Gastrocnemius medialis (tissue), 4 donors: Measurements from ENCODE around the gene CBY1. TPM values are rescaled to one million over a fixed set of nuclear protein-coding genes. Genes with fewer than 3 reads are reported as not detected.

ENCODE experiments used
- ATAC-seq, 2 donors: fragments of 150-250 bp; one replicate each; pipeline ENCODE4 v1.9.1; 2016
- DNase-seq, 2 donors: peaks; one replicate each; pipeline ENCODE4 v3.0.0-alpha.2; 2019
- H3K27ac ChIP-seq, 4 donors: fragments of 200-600 bp; sonication (generic); 1 replicate in 1 of 4; 2 replicates in 3 of 4; pipeline ENCODE4 v1.5.1; 2016 to 2018; ENCODE audit warnings: mild to moderate bottlenecking in 2 of 4, moderate library complexity in 1 of 4
- H3K27me3 ChIP-seq, 3 donors: fragments of 200-600 bp; sonication (generic) in 2 of 3; 1 replicate in 1 of 3; 2 replicates in 2 of 3; pipeline versions ENCODE4 v1.5.1 to v1.6.0; 2016 to 2019; ENCODE audit warnings: mild to moderate bottlenecking in 1 of 3, moderate library complexity in 1 of 3
- H3K36me3 ChIP-seq, 2 donors: fragments of 200-600 bp; sonication (generic) in 1 of 2; one replicate each; pipeline ENCODE4 v1.5.1; 2017 to 2018
- H3K4me1 ChIP-seq, 2 donors: fragments of 200-600 bp; sonication (generic) in 1 of 2; one replicate each; pipeline ENCODE4 v1.5.1; 2016 to 2017; ENCODE audit warnings: mild to moderate bottlenecking in 2 of 2
- H3K4me3 ChIP-seq, 4 donors: fragments of 200-600 bp; sonication (generic) in 3 of 4; 1 replicate in 1 of 4; 2 replicates in 3 of 4; pipeline ENCODE4 v1.5.1; 2016 to 2019; ENCODE audit warnings: mild to moderate bottlenecking in 2 of 4
- H3K9me3 ChIP-seq, 3 donors: fragments of 200-600 bp; sonication (generic) in 2 of 3; 1 replicate in 1 of 3; 2 replicates in 2 of 3; pipeline ENCODE4 v1.5.1; 2016 to 2019
- CTCF ChIP-seq, 5 experiments: fragments of 450-650 bp in 3 of 5; fragments of 200-600 bp in 2 of 5; sonication (generic) in 2 of 5; IDR thresholded peaks in 4 of 5; conservative IDR thresholded peaks in 1 of 5; 1 replicate in 4 of 5; 2 replicates in 1 of 5; pipeline ENCODE4 v1.5.1; 2016 to 2019; ENCODE audit warnings: antibody characterized with exemption in 5 of 5, mild to moderate bottlenecking in 3 of 5, moderate library complexity in 3 of 5
- POLR2A ChIP-seq, 2 donors: fragments of 450-650 bp; IDR thresholded peaks; one replicate each; pipeline ENCODE4 v1.6.1; 2017; ENCODE audit warnings: antibody characterized with exemption in 2 of 2, mild to moderate bottlenecking in 2 of 2, moderate library complexity in 2 of 2
- in situ Hi-C, 4 donors: fragments of 200-750 bp; cut with MboI; loops; one replicate each; pipeline versions ENCODE4 v1.15.0 to v1.8.0; 2017; ENCODE audit warnings: low sequenced_read_pairs in 4 of 4
- intact Hi-C: fragments of 100-400 bp; cut with DNase I; formaldehyde crosslinking; loops from one replicate; pipeline ENCODE4 v1.15.1; 2023; ENCODE audit warnings: low total_unique reads
- total RNA-seq, 4 donors: library from RNA; depleted of rRNA; stranded (reverse); fragments of >200 nt; gene quantifications; one replicate each; pipeline versions ENCODE4 v1.1.0 to v1.2.3, GENCODE V29; 2016

The CBY1 gene
- total RNA-seq, 4 donors from 2014 or later: 8.0 to 15.7 (median 12.6) TPM

DNA sequence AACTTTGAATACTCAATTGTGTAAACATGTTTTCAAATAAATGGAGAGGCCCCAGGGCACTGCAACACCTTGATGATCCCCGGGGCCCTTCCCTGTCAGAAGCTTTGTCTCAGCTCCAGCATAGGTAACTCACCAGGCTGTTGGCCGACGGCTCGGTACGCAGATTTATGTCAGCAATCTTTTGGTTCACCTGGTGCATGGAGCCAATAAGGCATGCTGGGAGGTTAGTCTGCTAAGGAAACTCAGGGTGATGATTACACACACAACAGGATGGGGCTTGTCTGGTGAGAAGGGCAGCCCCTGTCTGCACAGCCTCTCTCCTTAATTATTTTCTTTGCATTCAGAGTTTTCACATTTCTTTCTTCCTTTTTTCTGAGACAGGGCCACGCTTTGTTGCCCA lies 11.0 kb upstream of the CBY1 start:
- in situ Hi-C loops: no loop called here
- no peaks in the 10 kb centered on the region for H3K27me3 ChIP-seq
- DNase-seq: no peak
- H3K4me3 ChIP-seq: no peak overlapping the region
- no peak for ATAC-seq
- no peaks in the 10 kb centered on the region for H3K9me3 ChIP-seq
- H3K4me1 ChIP-seq: no peaks in the 10 kb centered on the region
- TF ChIP-seq CTCF (IDR thresholded peaks at IDR 0.05 in 4 of 5, conservative IDR thresholded peaks at IDR 0.05 in 1 of 5) (no peak), POLR2A (IDR thresholded peaks at IDR 0.05) (no peak)
- H3K36me3 ChIP-seq: no peaks in the 10 kb centered on the region
- no peak overlapping the region for H3K27ac ChIP-seq
- intact Hi-C loops: no loop called here

DNA sequence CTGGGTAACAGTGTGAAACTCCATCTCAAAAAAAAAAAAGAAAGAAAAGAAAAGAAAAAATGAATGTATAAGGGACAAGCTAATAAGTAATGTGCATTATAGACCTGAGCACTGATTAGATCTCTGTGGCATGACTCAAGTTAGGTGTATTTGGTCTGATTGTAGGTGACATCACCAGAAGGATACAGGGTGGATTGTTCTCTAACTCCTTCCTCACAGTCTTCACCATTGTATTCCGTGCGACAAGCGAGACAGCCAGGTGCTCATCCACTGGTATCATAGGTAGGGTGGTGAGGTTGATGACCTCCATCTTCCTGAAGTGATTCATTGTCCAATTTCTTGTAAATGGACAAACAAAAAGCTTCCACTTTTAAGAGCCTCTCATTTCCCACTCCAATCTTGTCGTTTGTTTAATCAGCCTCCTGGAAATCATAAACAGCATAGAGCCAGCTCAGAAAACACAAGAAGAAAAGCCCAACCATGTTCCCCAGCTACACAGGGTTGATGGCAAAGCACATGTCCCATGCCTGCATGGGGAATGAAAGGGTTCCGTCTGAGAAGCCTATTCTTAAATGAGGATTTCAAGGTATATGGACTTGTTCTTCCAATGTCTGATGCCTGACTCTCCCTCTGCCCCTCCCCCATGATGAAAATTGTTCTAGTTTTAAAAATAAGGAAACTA lies 6.5 kb upstream of the CBY1 start:
- DNase-seq (no peak), ATAC-seq (no peak)
- Histone ChIP-seq H3K27me3 (no peaks in the 10 kb centered on the region), H3K4me3 (no peak overlapping the region), H3K9me3 (no peaks in the 10 kb centered on the region), H3K4me1 (no peaks in the 10 kb centered on the region), H3K36me3 (no peaks in the 10 kb centered on the region), H3K27ac (no peak overlapping the region)
- in situ Hi-C loops (no loop called here), intact Hi-C loops (no loop called here)
- TF ChIP-seq POLR2A (IDR thresholded peaks at IDR 0.05): no peak
- TF ChIP-seq CTCF (IDR thresholded peaks at IDR 0.05 in 4 of 5, conservative IDR thresholded peaks at IDR 0.05 in 1 of 5): no peak

GRCh38 chr22:38652859-38653258 lies 3.6 kb upstream of the CBY1 start:
- DNase-seq: no peak
- H3K27me3 ChIP-seq: no peaks in the 10 kb centered on the region
- H3K27ac ChIP-seq: no peak overlapping the region
- H3K9me3 ChIP-seq: no peaks in the 10 kb centered on the region
- in situ Hi-C loops (no loop called here), intact Hi-C loops (no loop called here)
- H3K4me1 ChIP-seq: peaks cover 7 to 15% of the 10 kb centered on the region in 2 donors
- ATAC-seq: no peak
- H3K36me3 ChIP-seq: no peaks in the 10 kb centered on the region
- TF ChIP-seq CTCF (IDR thresholded peaks at IDR 0.05 in 4 of 5, conservative IDR thresholded peaks at IDR 0.05 in 1 of 5) (no peak), POLR2A (IDR thresholded peaks at IDR 0.05) (no peak)
- H3K4me3 ChIP-seq: no peak overlapping the region

DNA sequence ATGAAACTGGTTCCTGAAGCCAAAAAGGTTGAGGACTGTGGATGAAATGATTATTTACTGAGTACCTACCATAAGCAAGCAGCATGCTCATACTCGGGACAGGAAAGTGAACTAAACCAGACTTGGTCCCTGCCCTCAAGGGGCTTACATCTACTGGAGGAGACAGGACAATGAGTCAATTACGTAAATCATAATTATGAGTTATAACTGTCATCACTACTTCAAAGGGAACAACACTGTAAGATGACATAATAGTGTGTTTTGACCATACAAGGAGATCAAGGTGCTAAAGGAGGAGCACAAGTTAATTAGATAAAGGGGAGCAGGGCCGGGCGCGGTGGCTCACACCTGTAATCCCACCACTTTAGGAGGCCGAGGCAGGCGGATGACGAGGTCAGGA lies 2.7 kb upstream of the CBY1 start:
- TF ChIP-seq POLR2A (IDR thresholded peaks at IDR 0.05): no peak
- TF ChIP-seq CTCF (IDR thresholded peaks at IDR 0.05 in 4 of 5, conservative IDR thresholded peaks at IDR 0.05 in 1 of 5): no peak
- no peaks in the 10 kb centered on the region for H3K27me3 ChIP-seq
- ATAC-seq (no peak), DNase-seq (no peak)
- H3K4me3 ChIP-seq: no peak overlapping the region
- in situ Hi-C loops: no loop called here
- H3K27ac ChIP-seq: no peak overlapping the region
- no peaks in the 10 kb centered on the region for H3K36me3 ChIP-seq
- H3K9me3 ChIP-seq: no peaks in the 10 kb centered on the region
- H3K4me1 ChIP-seq: peaks cover 7 to 18% of the 10 kb centered on the region in 2 donors
- intact Hi-C loops: no loop called here
